ENCODE measurements around the gene ILRUN. TPM values are rescaled to one million over a fixed set of nuclear protein-coding genes. Genes with fewer than 3 reads are reported as not detected.

The ILRUN gene
- total and polyA plus RNA-seq, 2 of the 8 experiments (the other 6 are each of a cell fraction or from before 2014, with no cell fraction given): 39.2 to 81.2 TPM

DNA sequence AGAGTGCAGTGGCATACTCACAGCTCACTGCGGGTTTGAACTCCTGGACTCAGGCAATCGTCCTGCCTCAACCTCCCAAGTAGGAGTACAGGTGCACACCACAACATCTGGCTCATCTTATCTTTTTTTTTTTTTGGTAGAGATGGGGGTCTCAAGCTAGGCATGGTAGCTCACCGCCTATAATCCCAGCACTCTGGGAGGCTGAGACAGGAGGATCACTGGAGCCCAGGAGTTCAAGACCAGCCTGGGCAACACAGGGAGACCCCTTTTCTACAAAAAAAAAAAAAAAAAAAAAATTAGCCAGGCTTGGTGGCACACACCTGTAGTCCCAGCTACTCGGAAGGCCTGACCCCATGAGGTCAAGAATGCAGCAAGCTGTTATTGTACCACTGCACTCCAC lies 31.5 kb downstream of the ILRUN start:
- Histone ChIP-seq H3K4me3 (ENCODE audit: extremely low read depth in 1 of 4, insufficient read depth in 2 of 4, low read depth in 3 of 4, low read length in 4 of 4) (no peak overlapping the region), H3K9me3 (ENCODE audit: insufficient read depth in 2 of 2, low read depth in 1 of 2, low read length in 1 of 2) (0 out of 4 replicates have a peak, but pooled peaks cover 0 to 2% of the 10 kb centered on the region in 2 experiments), H2AFZ (ENCODE audit: low read length) (no peak overlapping the region), H2BK120ac (replicated peaks; ENCODE audit: low read depth, low read length) (no peak overlapping the region), H3K23me2 (ENCODE audit: low read depth, low read length) (no peaks in the 10 kb centered on the region), H3K18ac (ENCODE audit: extremely low read depth, low read length) (no peak overlapping the region), H4K8ac (ENCODE audit: extremely low read depth, insufficient read depth, low read length) (peak overlapping the region; percentile 62; the same call in 1 of the 2 replicates), H4K91ac (replicated peaks; ENCODE audit: insufficient read length, low read length) (no peak overlapping the region), H3K9ac (replicated peaks in 1 of 4; ENCODE audit: extremely low read depth in 1 of 4, low read depth in 3 of 4, low read length in 3 of 4) (no peak overlapping the region; a peak in 1 of 7 replicates), H4K20me1 (replicated peaks in 1 of 2; ENCODE audit: control insufficient read depth in 1 of 2, insufficient read depth in 2 of 2, low read length in 2 of 2) (peaks cover 0 to 3% of the 10 kb centered on the region in 2 experiments), H3K79me1 (ENCODE audit: low read depth, low read length) (peaks cover 4% of the 10 kb centered on the region), H3K27me3 (replicated peaks in 1 of 4; ENCODE audit: control insufficient read depth in 3 of 4, extremely low read depth in 1 of 4, insufficient read depth in 3 of 4, low read length in 3 of 4) (no peaks in the 10 kb centered on the region), H3K36me3 (ENCODE audit: control insufficient read depth in 2 of 4, insufficient read depth in 4 of 4, low read length in 3 of 4) (no peaks in the 10 kb centered on the region), H2BK20ac (ENCODE audit: low read length) (no peak overlapping the region), H2BK12ac (ENCODE audit: low read depth, low read length) (0 out of 2 replicates have a peak overlapping the region, but pooled peaks have one; percentile 28), H2BK15ac (ENCODE audit: low read length) (no peak overlapping the region), H3K56ac (replicated peaks; ENCODE audit: insufficient read length, low read depth, low read length) (no peak overlapping the region), H3K27ac (ENCODE audit: low read depth, low read length) (no peak overlapping the region), H3K79me2 (ENCODE audit: control insufficient read depth in 1 of 2, insufficient read depth in 2 of 2, low read length in 2 of 2) (peaks cover 0 to 85% of the 10 kb centered on the region in 2 experiments; a peak in 2 of 4 replicates), H3K4me2 (ENCODE audit: insufficient read depth in 1 of 2, low read depth in 2 of 2, low read length in 2 of 2) (no peak overlapping the region), H3K4ac (replicated peaks; ENCODE audit: insufficient read length, low read depth, low read length) (no peak overlapping the region), H3K23ac (ENCODE audit: insufficient read length) (no peak overlapping the region), H4K5ac (ENCODE audit: insufficient read length, low read depth, low read length) (no peak overlapping the region), H3K14ac (ENCODE audit: insufficient read length) (no peak overlapping the region), H2AK5ac (ENCODE audit: low read depth, low read length) (no peak overlapping the region; the same call in 1 of the 2 replicates), H2BK5ac (ENCODE audit: low read depth, low read length) (no peak overlapping the region), H3K4me1 (replicated peaks in 1 of 4; ENCODE audit: control insufficient read depth in 3 of 4, insufficient read depth in 4 of 4, low read length in 3 of 4) (peaks cover 0 to 3% (median 0%) of the 10 kb centered on the region in 4 experiments; a peak in 2 of 7 replicates)
- WGBS, 2 experiments (ENCODE audit: extremely low coverage in 1 of 2, insufficient coverage in 1 of 2, insufficient read length in 1 of 2, insufficient replicate concordance in 2 of 2, low coverage in 1 of 2, low lambda C conversion rate in 2 of 2, missing lambda C conversion rate in 1 of 2): 92% methylated on average over 3 of the region's 4 CpGs; no CpG with 5 or more reads in 1 of the 2 experiments
- no peak for DNase-seq (ENCODE audit: low read depth in 1 of 2, low spot score in 2 of 2)
- POLR2A ChIA-PET (ENCODE audit: partially characterized antibody): interaction anchor here (1.7 kb wide), 1 partner anchor 15 kb away, joined by 5 read pairs; no protein-coding TSS in a partner anchor
- no peak for FAIRE-seq
- CTCF ChIA-PET (ENCODE audit: partially characterized antibody): interaction anchor here (0.7 to 1.0 kb wide), 2 partner anchors 27 to 34 kb away, joined by 3 to 4 read pairs; no protein-coding TSS in a partner anchor
- TF ChIP-seq, protein P1, sequence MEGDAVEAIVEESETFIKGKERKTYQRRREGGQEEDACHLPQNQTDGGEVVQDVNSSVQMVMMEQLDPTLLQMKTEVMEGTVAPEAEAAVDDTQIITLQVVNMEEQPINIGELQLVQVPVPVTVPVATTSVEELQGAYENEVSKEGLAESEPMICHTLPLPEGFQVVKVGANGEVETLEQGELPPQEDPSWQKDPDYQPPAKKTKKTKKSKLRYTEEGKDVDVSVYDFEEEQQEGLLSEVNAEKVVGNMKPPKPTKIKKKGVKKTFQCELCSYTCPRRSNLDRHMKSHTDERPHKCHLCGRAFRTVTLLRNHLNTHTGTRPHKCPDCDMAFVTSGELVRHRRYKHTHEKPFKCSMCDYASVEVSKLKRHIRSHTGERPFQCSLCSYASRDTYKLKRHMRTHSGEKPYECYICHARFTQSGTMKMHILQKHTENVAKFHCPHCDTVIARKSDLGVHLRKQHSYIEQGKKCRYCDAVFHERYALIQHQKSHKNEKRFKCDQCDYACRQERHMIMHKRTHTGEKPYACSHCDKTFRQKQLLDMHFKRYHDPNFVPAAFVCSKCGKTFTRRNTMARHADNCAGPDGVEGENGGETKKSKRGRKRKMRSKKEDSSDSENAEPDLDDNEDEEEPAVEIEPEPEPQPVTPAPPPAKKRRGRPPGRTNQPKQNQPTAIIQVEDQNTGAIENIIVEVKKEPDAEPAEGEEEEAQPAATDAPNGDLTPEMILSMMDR (IDR thresholded peaks at IDR 0.05; ENCODE audit: control extremely low read depth in 1 of 3, insufficient read depth in 1 of 3, low read depth in 1 of 3, low read length in 3 of 3): no peak
- no peak for TF ChIP-seq TAF1 (IDR thresholded peaks at IDR 0.05; ENCODE audit: low read depth, low read length)
- TF ChIP-seq SIRT6 (IDR thresholded peaks at IDR 0.05; ENCODE audit: low read length): no peak
- no peak for TF ChIP-seq KDM1A (IDR thresholded peaks at IDR 0.05; ENCODE audit: borderline replicate concordance, low read length)
- no peak for TF ChIP-seq HDAC2 (IDR thresholded peaks at IDR 0.05; ENCODE audit: borderline replicate concordance in 1 of 2, low read depth in 2 of 2, low read length in 2 of 2)
- TF ChIP-seq YY1 (IDR thresholded peaks at IDR 0.05; ENCODE audit: low read depth, low read length): no peak
- TF ChIP-seq SP1 (IDR thresholded peaks at IDR 0.05; ENCODE audit: low read depth, low read length): no peak
- TF ChIP-seq, protein P2, sequence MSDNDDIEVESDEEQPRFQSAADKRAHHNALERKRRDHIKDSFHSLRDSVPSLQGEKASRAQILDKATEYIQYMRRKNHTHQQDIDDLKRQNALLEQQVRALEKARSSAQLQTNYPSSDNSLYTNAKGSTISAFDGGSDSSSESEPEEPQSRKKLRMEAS (IDR thresholded peaks at IDR 0.05): no peak
- TF ChIP-seq SIN3A (conservative IDR thresholded peaks at IDR 0.05 in 1 of 2, IDR thresholded peaks at IDR 0.05 in 1 of 2; ENCODE audit: low read depth in 1 of 2, low read length in 2 of 2): no peak
- no peak for TF ChIP-seq POLR2AphosphoS5 (IDR thresholded peaks at IDR 0.05; ENCODE audit: low read depth, low read length)
